Heart right ventricle (tissue), 16 donors: ENCODE data around the gene SYCP2L. TPM values are rescaled to one million over a fixed set of nuclear protein-coding genes. Genes with fewer than 3 reads are reported as not detected.
"Not testable (repeated sequence)": the region's sequence is repeated elsewhere in the genome, so short reads cannot be mapped to it uniquely, and the experiment has no call there.

Experiments used
- ATAC-seq, 8 donors: fragments of 200-7000 bp; cut with Tn5 transposase; one replicate each; pipeline ENCODE4 v1.9.1; 2020; ENCODE audit warnings: mild to moderate bottlenecking in 8 of 8, moderate library complexity in 8 of 8, moderate number of reproducible peaks in 1 of 8
- DNase-seq, 2 donors: peaks; one replicate each; pipeline ENCODE4 v3.0.0-alpha.2; 2020
- H3K27ac ChIP-seq, 10 donors: fragments of 200-600 bp; sonication (generic) in 2 of 10; one replicate each; pipeline versions ENCODE4 v1.5.0 to v1.8.0; 2020 to 2022; ENCODE audit warnings: mild to moderate bottlenecking in 3 of 10
- H3K27me3 ChIP-seq, 7 donors: fragments of 200-600 bp; one replicate each; pipeline ENCODE4 v1.8.0; 2021 to 2022; ENCODE audit warnings: mild to moderate bottlenecking in 2 of 7
- H3K36me3 ChIP-seq, 9 donors: fragments of 200-600 bp; sonication (generic) in 1 of 9; one replicate each; pipeline versions ENCODE4 v1.5.0 to v1.8.0; 2020 to 2022; ENCODE audit warnings: mild to moderate bottlenecking in 2 of 9
- H3K4me1 ChIP-seq, 9 donors: fragments of 200-600 bp; sonication (generic) in 1 of 9; one replicate each; pipeline versions ENCODE4 v1.5.0 to v1.8.0; 2020 to 2022; ENCODE audit warnings: mild to moderate bottlenecking in 4 of 9
- H3K4me3 ChIP-seq, 10 donors: fragments of 200-600 bp; sonication (generic) in 2 of 10; one replicate each; pipeline versions ENCODE4 v1.5.0 to v1.8.0; 2020 to 2022; ENCODE audit warnings: mild to moderate bottlenecking in 7 of 10, moderate library complexity in 2 of 10
- H3K9me3 ChIP-seq, 11 donors: fragments of 200-600 bp in 10 of 11; sonication (generic) in 2 of 11; one replicate each; pipeline versions ENCODE4 v1.5.0 to v1.8.0; 2013 to 2022; ENCODE audit warnings: mild to moderate bottlenecking in 2 of 11, control low read depth in 1 of 11, moderate library complexity in 1 of 11
- CTCF ChIP-seq, 9 donors: fragments of 200-600 bp; sonication (generic) in 2 of 9; IDR thresholded peaks; one replicate each; pipeline versions ENCODE4 v1.5.0 to v1.8.0; 2021 to 2022; ENCODE audit warnings: antibody characterized with exemption in 9 of 9, mild to moderate bottlenecking in 5 of 9, moderate library complexity in 1 of 9
- WGBS, 2 donors: extraction: QIAGEN DNeasy Blood & Tissue Kit; methylation state at CpG; one replicate each; pipeline ENCODE4 v1.1.7; 2013; ENCODE audit warnings: inconsistent platforms in 1 of 2; 5-methylcytosine and 5-hydroxymethylcytosine counted together
- intact Hi-C, 10 donors: fragments of 100-400 bp; cut with DNase I; formaldehyde crosslinking; loops; one replicate each; pipeline versions ENCODE4 v1.11.1 to v1.14.2; 2022
- polyA plus RNA-seq, 2 donors: library from polyadenylated mRNA; stranded (reverse); fragments of 200-250 nt; gene quantifications; one replicate each; pipeline ENCODE4 v1.2.3, GENCODE V29; 2013
- total RNA-seq, 10 donors: library from RNA; stranded (reverse); fragmentation: NEBNext Ultra II Directional in 3 of 10; extraction: Animal tissue kit (Norgen Biotek cat#: 25700) in 3 of 10; gene quantifications; one replicate each; pipeline versions ENCODE4 v1.2.1 to v1.2.4, GENCODE V29; 2021 to 2023
- donor health status: Arrhythmogenic right ventricular cardiomyopathy.
- donor health status: ischemic (EF 13 %, LVEDD 7.1; RV severe dilation, severe dysfunction).
- donor health status: healthy with polysubstance abuse.
- donor health status: DM: no; HTN: yes; CAD: no.
- donor health status: DM: no; HTN: no; CAD: no.
- donor health status: ischemic (EF 25% LVEDD 6.9; RV normal size, moderate dysfunction).
- donor health status: ischemic (EF 25% LVEDD 5.7; RV mildly dilated, moderate dysfunction).
- donor health status: healthy.
- donor health status: DM: yes; HTN: yes; CAD: no.
- donor health status: Ischemic cardiomyopathy.
- donor health status: ischemic (EF 35%, LVEDD 5.7; RV mildly dilated, moderate dysfunction).
- donor health status: nonischemic (EF 11% LVEDD 7.7; RV severe dilation, severe dysfunction).
- donor health status: DM: yes; HTN: yes; CAD: no.
- donor health status: PGD.
- donor health status: ischemic (EF 29% LVEDD 5.4; RV normal size, mild dysfunction).
- donor health status: nonischemic (EF 23%, LVEDD 6.1; RV moderate dilation, normal function).

SYCP2L gene
- total and polyA plus RNA-seq, 12 donors, result 0.11 to 2.4 (median 0.37) TPM

- H3K27ac ChIP-seq, result no peak overlapping the region
- no peaks in the 10 kb centered on the region for H3K27me3 ChIP-seq
- WGBS, 2 donors, result 83 to 86% methylated on average over 5 of the region's 5 CpGs
- no peak for TF ChIP-seq CTCF (IDR thresholded peaks at IDR 0.05)
- no peak overlapping the region for H3K4me3 ChIP-seq
- no peaks in the 10 kb centered on the region for H3K4me1 ChIP-seq
- intact Hi-C loops, result no loop called here
- no peak for ATAC-seq
- H3K9me3 ChIP-seq, result no peaks in the 10 kb centered on the region
- H3K36me3 ChIP-seq, result no peaks in the 10 kb centered on the region
- DNase-seq, result no peak
Observed at GRCh38 chr6:10977231-10977968, 90.5 kb downstream of the SYCP2L start.

- no peaks in the 10 kb centered on the region for H3K36me3 ChIP-seq
- no peaks in the 10 kb centered on the region for H3K27me3 ChIP-seq
- intact Hi-C loops, result no loop called here
- TF ChIP-seq CTCF (IDR thresholded peaks at IDR 0.05), result no peak
- DNase-seq (no peak), ATAC-seq (no peak)
- WGBS, 2 donors, result 66 to 69% methylated on average over 1 of the region's 1 CpG
- H3K27ac ChIP-seq, result no peak overlapping the region
- no peak overlapping the region for H3K4me3 ChIP-seq
- no peaks in the 10 kb centered on the region for H3K9me3 ChIP-seq
- no peaks in the 10 kb centered on the region for H3K4me1 ChIP-seq
Observed at GRCh38 chr6:10979603-10980002, 92.8 kb downstream of the SYCP2L start.

GRCh38 chr6:10981409-10981808, 94.6 kb downstream of the SYCP2L start:
- Histone ChIP-seq H3K9me3 (peaks cover 0 to 6% (median 0%) of the 10 kb centered on the region in 11 donors), H3K27me3 (no peaks in the 10 kb centered on the region), H3K4me3 (no peak overlapping the region), H3K4me1 (no peaks in the 10 kb centered on the region), H3K36me3 (no peaks in the 10 kb centered on the region), H3K27ac (no peak overlapping the region)
- WGBS, 2 donors, result 67 to 74% methylated on average over 1 of the region's 1 CpG
- no peak for DNase-seq
- intact Hi-C loops, result no loop called here
- no peak for TF ChIP-seq CTCF (IDR thresholded peaks at IDR 0.05)
- no peak for ATAC-seq

- ATAC-seq, DNase-seq, intact Hi-C loops, H3K4me1 ChIP-seq, H3K27me3 ChIP-seq, H3K27ac ChIP-seq, H3K36me3 ChIP-seq, H3K4me3 ChIP-seq, H3K9me3 ChIP-seq: not testable (repeated sequence)
- WGBS, 2 donors, result 85 to 87% methylated on average over 1 to 2 of the region's 2 CpGs
Observed at GRCh38 chr6:10984959-10985358, 98.1 kb downstream of the SYCP2L start.

- intact Hi-C loops, result no loop called here
- no peak for TF ChIP-seq CTCF (IDR thresholded peaks at IDR 0.05)
- DNase-seq (no peak), ATAC-seq (no peak)
- Histone ChIP-seq H3K4me1 (no peaks in the 10 kb centered on the region), H3K27ac (no peak overlapping the region), H3K4me3 (no peak overlapping the region), H3K36me3 (no peaks in the 10 kb centered on the region), H3K27me3 (peaks cover 0 to 4% (median 0%) of the 10 kb centered on the region in 7 donors), H3K9me3 (peaks cover 0 to 6% (median 0%) of the 10 kb centered on the region in 11 donors)
- 93 to 95% methylated on average over 15 of the region's 15 CpGs for WGBS, 2 donors
Observed at GRCh38 chr6:10989587-10989986, 102.7 kb downstream of the SYCP2L start.
